ENCODE measurements around the gene EHHADH. TPM values are rescaled to one million over a fixed set of nuclear protein-coding genes. Genes with fewer than 3 reads are reported as not detected.

The EHHADH gene
- total RNA-seq, 2 donors from 2014 or later: 2.0 to 3.1 TPM

- no peak for ATAC-seq (ENCODE audit: insufficient number of reproducible peaks, low FRiP score, low read depth)
- H3K9me3 ChIP-seq: no peaks in the 10 kb centered on the region
- H3K27me3 ChIP-seq (replicated peaks; ENCODE audit: insufficient read depth): no peaks in the 10 kb centered on the region
- no peak for DNase-seq (ENCODE audit: low spot score)
- TF ChIP-seq, protein P1, sequence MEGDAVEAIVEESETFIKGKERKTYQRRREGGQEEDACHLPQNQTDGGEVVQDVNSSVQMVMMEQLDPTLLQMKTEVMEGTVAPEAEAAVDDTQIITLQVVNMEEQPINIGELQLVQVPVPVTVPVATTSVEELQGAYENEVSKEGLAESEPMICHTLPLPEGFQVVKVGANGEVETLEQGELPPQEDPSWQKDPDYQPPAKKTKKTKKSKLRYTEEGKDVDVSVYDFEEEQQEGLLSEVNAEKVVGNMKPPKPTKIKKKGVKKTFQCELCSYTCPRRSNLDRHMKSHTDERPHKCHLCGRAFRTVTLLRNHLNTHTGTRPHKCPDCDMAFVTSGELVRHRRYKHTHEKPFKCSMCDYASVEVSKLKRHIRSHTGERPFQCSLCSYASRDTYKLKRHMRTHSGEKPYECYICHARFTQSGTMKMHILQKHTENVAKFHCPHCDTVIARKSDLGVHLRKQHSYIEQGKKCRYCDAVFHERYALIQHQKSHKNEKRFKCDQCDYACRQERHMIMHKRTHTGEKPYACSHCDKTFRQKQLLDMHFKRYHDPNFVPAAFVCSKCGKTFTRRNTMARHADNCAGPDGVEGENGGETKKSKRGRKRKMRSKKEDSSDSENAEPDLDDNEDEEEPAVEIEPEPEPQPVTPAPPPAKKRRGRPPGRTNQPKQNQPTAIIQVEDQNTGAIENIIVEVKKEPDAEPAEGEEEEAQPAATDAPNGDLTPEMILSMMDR (IDR thresholded peaks at IDR 0.05): no peak
- H3K4me1 ChIP-seq (ENCODE audit: control insufficient read depth in 1 of 2, low read depth in 2 of 2): no peaks in the 10 kb centered on the region
- no peaks in the 10 kb centered on the region for H3K36me3 ChIP-seq
- H3K4me3 ChIP-seq: no peak overlapping the region
- H3K27ac ChIP-seq: no peak overlapping the region
Measured at GRCh38 chr3:185207481-185207880, 46.4 kb downstream of the EHHADH start.

- Histone ChIP-seq H3K4me3 (no peak overlapping the region), H3K27me3 (replicated peaks; ENCODE audit: insufficient read depth) (no peaks in the 10 kb centered on the region), H3K36me3 (no peaks in the 10 kb centered on the region), H3K27ac (no peak overlapping the region), H3K4me1 (ENCODE audit: control insufficient read depth in 1 of 2, low read depth in 2 of 2) (no peaks in the 10 kb centered on the region), H3K9me3 (no peaks in the 10 kb centered on the region)
- ATAC-seq (ENCODE audit: insufficient number of reproducible peaks, low FRiP score, low read depth) (no peak), DNase-seq (ENCODE audit: low spot score) (no peak)
- TF ChIP-seq, protein P1 (IDR thresholded peaks at IDR 0.05): no peak
Measured at GRCh38 chr3:185205865-185206264, 48.0 kb downstream of the EHHADH start.

- TF ChIP-seq, protein P1 (IDR thresholded peaks at IDR 0.05): no peak
- Histone ChIP-seq H3K27ac (no peak overlapping the region), H3K9me3 (no peaks in the 10 kb centered on the region), H3K36me3 (no peaks in the 10 kb centered on the region), H3K4me3 (no peak overlapping the region), H3K4me1 (ENCODE audit: control insufficient read depth in 1 of 2, low read depth in 2 of 2) (no peaks in the 10 kb centered on the region), H3K27me3 (replicated peaks; ENCODE audit: insufficient read depth) (no peaks in the 10 kb centered on the region)
- DNase-seq (ENCODE audit: low spot score) (no peak), ATAC-seq (ENCODE audit: insufficient number of reproducible peaks, low FRiP score, low read depth) (no peak)
Measured at GRCh38 chr3:185204894-185205293, 49.0 kb downstream of the EHHADH start.

GRCh38 chr3:185200639-185201038 lies 53.2 kb downstream of the EHHADH start:
- DNase-seq (ENCODE audit: low spot score) (no peak), ATAC-seq (ENCODE audit: insufficient number of reproducible peaks, low FRiP score, low read depth) (no peak)
- Histone ChIP-seq H3K4me3 (no peak overlapping the region), H3K27me3 (replicated peaks; ENCODE audit: insufficient read depth) (no peaks in the 10 kb centered on the region), H3K27ac (no peak overlapping the region), H3K9me3 (no peaks in the 10 kb centered on the region), H3K36me3 (no peaks in the 10 kb centered on the region), H3K4me1 (ENCODE audit: control insufficient read depth in 1 of 2, low read depth in 2 of 2) (no peaks in the 10 kb centered on the region)
- TF ChIP-seq, protein P1 (IDR thresholded peaks at IDR 0.05): no peak

GRCh38 chr3:185199671-185200070 lies 54.2 kb downstream of the EHHADH start:
- TF ChIP-seq, protein P1 (IDR thresholded peaks at IDR 0.05): no peak
- H3K9me3 ChIP-seq: no peaks in the 10 kb centered on the region
- no peak overlapping the region for H3K27ac ChIP-seq
- H3K27me3 ChIP-seq (replicated peaks; ENCODE audit: insufficient read depth): no peaks in the 10 kb centered on the region
- no peaks in the 10 kb centered on the region for H3K4me1 ChIP-seq (ENCODE audit: control insufficient read depth in 1 of 2, low read depth in 2 of 2)
- ATAC-seq (ENCODE audit: insufficient number of reproducible peaks, low FRiP score, low read depth) (no peak), DNase-seq (ENCODE audit: low spot score) (no peak)
- no peak overlapping the region for H3K4me3 ChIP-seq
- no peaks in the 10 kb centered on the region for H3K36me3 ChIP-seq
